Measurements from ENCODE around the gene CASP2.

The CASP2 gene

DNA sequence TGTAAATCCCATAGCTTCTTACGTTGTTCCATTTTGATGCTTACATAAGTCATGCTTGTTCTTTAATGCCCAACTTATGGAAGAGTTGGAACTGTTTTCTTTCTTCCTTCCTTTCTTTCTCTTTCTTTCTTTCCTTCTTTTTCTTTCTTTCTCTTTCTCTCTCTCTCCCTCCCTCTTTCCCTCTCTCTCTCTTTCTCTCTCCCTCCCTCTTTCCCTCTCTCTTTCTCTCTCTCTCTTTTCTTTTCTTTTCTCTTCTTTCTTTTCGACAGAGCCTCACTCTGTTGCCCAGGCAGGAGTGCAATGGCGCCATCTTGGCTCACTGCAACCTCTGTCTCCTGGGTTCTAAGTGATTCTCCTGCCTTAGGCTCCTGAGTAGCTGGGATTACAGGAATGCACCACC, 55.4 kb downstream of the CASP2 start:
- no peak for TF ChIP-seq CTCF (IDR thresholded peaks at IDR 0.05)

DNA sequence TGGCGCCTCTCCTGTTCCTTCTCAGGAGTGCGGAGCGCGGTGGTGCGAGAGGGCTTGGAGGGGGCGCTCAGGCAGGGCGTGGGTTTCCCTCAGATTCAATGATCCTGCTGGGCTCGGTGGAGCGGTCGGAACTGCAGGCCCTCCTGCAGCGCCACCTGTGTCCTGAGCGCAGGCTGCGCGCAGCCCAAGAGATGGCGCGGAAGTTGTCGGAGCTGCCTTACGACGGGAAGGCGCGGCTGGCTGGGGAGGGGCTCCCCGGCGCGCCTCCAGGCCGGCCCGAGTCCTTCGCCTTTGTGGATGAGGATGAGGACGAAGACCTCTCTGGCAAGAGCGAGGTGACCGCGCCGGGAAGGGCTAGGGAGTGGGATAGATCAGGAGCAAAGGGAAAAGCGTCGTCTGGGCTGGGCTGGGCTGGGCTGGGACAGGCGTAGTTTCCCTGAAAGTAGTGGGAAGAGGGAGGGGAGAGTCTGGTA, 57.3 kb downstream of the CASP2 start:
- TF ChIP-seq CTCF (IDR thresholded peaks at IDR 0.05): no peak

DNA sequence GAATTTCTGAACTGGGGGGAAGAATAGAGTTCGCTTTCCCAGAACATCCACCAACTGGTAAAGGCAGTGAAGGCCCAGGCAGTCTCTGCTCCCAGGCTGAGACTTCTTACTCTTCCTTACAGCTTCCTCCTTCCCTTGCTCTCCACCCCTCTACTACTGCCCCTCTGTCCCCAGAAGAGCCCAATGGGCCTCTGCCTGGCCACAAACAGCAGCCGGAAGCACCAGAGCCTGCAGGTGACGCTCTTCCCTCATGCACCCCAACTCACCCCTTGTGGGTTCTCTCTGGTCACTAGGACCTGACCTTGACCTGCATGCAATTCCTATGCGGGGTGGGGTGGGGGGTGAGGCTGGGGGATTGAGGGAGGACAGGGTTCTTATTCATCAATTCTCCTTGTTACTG, 57.9 kb downstream of the CASP2 start:
- no peak for TF ChIP-seq CTCF (IDR thresholded peaks at IDR 0.05)

DNA sequence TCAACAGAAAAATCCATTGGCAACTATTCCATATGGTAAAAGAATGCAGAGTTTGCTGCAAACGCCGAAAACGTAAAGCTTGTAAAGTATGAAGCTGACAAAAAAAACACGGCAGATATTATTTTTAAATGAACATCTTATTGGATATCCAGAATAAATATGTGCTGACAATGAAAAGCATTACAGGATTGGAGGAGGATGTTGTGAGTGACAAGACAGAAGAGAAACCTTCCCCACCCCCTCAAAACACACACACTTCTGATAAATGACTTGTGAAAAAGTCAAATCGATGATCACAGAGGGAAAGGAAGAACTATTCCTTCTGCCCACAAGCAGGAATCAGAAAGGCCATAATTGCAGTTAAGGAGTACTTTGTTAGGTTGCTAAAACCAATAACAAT, 59.8 kb downstream of the CASP2 start:
- no peak for TF ChIP-seq CTCF (IDR thresholded peaks at IDR 0.05)

DNA sequence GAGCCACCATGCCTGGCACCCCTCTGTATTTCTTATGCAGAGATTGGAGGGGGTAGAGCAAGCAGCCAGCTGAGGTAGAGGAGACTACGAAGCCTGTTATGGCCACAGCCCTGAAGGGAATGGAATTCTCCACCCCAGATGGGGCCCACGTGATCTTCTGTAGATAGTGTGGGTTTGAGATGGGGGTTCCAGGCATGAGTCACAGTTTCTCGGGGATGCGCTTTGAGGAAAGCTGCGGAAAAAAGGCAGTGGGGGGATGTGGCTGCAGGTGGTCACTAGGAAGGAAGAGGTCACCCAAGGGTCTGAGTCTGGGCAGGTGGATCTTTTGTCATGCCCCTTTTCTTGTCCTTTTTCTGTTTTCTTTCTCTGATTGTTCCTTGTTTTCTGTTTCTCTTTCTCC, 62.9 kb downstream of the CASP2 start:
- TF ChIP-seq CTCF (IDR thresholded peaks at IDR 0.05): no peak

- TF ChIP-seq CTCF (IDR thresholded peaks at IDR 0.05): no peak
Observed at GRCh38 chr7:143351574-143351973, 63.4 kb downstream of the CASP2 start.

DNA sequence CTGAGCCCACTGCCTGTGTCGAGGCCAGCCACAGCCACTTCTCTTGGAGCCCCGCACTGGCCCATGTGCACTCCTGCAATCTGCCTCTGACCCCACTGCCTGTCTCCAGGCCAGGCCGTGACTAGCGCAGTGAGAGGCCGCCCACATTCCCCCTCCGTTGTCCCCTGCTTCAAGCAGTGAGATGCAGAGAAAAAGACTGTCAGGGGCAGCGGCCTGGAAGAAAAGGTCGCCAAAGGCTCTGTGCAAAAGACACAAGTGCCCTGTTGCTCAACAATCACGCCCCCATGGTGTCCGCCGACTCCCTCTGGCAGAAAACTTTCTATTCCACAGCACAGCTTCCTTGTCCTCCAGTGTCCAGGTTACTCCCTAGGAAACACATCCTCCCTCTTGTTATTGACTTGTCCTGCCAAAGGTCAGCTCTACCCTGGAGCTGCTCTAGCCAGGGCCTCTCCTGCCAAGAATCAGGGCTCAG, 64.4 kb downstream of the CASP2 start:
- no peak for TF ChIP-seq CTCF (IDR thresholded peaks at IDR 0.05)

- no peak for TF ChIP-seq CTCF (IDR thresholded peaks at IDR 0.05)
Observed at GRCh38 chr7:143354376-143354775, 66.2 kb downstream of the CASP2 start.
